ENCODE data around the gene NRTN.

DNA sequence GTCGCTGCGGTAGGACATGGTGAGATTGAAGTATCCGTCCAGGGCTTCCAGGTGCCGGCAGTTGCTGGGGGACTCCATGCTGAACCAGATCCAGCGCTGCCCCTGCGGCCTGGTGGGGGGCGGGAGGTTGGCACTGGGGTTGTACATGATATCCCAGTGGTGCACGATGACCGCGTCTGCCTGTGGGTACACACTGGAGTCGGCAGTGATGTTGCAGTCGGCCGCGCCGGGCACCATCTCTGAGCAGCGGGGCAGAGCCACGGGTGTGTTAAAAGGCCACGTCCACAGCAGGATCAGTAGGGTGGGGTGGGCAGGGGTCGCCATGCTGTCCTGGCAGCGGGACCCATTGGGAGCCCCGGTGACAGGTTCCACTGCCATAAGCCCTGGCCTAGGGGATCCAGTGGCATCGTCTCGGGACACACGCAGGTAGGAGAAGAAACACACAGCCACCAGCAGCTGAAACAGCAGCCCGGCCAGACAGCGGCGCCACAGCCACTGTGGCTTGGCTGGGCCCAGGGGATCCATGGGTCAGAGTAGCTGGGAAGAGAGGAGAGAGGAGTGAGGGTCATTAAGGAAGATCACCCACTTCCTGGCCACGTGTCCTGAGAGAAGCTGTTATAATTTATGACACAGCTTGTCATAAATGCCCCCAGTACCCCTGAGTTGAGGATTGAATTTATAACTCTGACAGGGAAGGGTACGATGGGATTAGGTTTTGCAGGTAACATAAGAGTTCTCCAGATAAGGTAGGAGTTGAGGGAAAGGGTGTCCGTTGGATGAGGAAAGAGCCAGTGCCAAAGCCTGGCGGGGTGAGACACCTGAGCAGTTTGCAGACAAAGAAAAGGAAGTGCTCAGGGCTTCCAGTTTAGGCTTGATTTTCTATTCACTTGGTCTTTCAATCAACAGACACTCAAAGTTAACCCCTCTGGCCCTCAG is 62.6 kb downstream of the NRTN start:
- TF ChIP-seq, protein P1, sequence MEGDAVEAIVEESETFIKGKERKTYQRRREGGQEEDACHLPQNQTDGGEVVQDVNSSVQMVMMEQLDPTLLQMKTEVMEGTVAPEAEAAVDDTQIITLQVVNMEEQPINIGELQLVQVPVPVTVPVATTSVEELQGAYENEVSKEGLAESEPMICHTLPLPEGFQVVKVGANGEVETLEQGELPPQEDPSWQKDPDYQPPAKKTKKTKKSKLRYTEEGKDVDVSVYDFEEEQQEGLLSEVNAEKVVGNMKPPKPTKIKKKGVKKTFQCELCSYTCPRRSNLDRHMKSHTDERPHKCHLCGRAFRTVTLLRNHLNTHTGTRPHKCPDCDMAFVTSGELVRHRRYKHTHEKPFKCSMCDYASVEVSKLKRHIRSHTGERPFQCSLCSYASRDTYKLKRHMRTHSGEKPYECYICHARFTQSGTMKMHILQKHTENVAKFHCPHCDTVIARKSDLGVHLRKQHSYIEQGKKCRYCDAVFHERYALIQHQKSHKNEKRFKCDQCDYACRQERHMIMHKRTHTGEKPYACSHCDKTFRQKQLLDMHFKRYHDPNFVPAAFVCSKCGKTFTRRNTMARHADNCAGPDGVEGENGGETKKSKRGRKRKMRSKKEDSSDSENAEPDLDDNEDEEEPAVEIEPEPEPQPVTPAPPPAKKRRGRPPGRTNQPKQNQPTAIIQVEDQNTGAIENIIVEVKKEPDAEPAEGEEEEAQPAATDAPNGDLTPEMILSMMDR (conservative IDR thresholded peaks at IDR 0.05; ENCODE audit: low read depth, low read length), result no peak
- TF ChIP-seq EZH2 (IDR thresholded peaks at IDR 0.05; ENCODE audit: low read length, unreplicated experiment), result no peak
- TF ChIP-seq EZH2phosphoT487 (IDR thresholded peaks at IDR 0.05; ENCODE audit: borderline replicate concordance, low read length), result no peak
